Endothelial cell of umbilical vein (primary cell): ENCODE data around the gene CISD3. TPM values are rescaled to one million over a fixed set of nuclear protein-coding genes. Genes with fewer than 3 reads are reported as not detected.

Source experiments
- BruUV-seq: library from RNA; stranded (reverse); fragments of 400-500 nt; replicated peaks from 2 replicates; lab custom pipeline; 2021; lab: Mats Ljungman, UMichigan
- CTCF ChIA-PET: fragments of 300-600, 350-600 bp; sonication (Branson Sonifier 250); formaldehyde crosslinking; loops from one replicate; lab custom pipeline; 2021; ENCODE audit warnings: antibody characterized with exemption, inconsistent platforms; lab: Charles Lee
- POLR2A ChIA-PET: fragments of 300-600, 350-600 bp; sonication (Branson Sonifier 250); formaldehyde crosslinking; loops from one replicate; lab custom pipeline; 2021; ENCODE audit warnings: antibody characterized with exemption, inconsistent platforms; lab: Charles Lee
- DNase-seq: peaks from one replicate; pipeline ENCODE4 v3.0.0-alpha.2; 2011; ENCODE audit warnings: low read depth, low spot score
- FAIRE-seq: peaks from 2 replicates; lab custom pipeline; 2011; peaks lifted over from hg19 to GRCh38; lab: Jason Lieb, UNC
- H2AFZ ChIP-seq: 2 replicates; pipeline ENCODE4 v1.6.0; 2012; ENCODE audit warnings: low read depth, low read length, control low read depth, inconsistent platforms
- H3K27ac ChIP-seq: 2 replicates; pipeline ENCODE4 v1.5.1; 2011; ENCODE audit warnings: low read depth, mild to moderate bottlenecking, control low read depth, low read length, moderate library complexity; ENCODE audit not compliant: insufficient read depth
- H3K27me3 ChIP-seq, 2 experiments: 2 replicates each; pipeline versions ENCODE4 v1.6.0 to v1.6.1; 2011; ENCODE audit warnings: low read length in 2 of 2, mixed read lengths in 1 of 2; ENCODE audit not compliant: control insufficient read depth in 2 of 2, insufficient read depth in 2 of 2
- H3K36me3 ChIP-seq, 2 experiments: 2 replicates in 1 of 2; 3 replicates in 1 of 2; pipeline ENCODE4 v1.5.1; 2011; ENCODE audit warnings: low read length in 2 of 2, mild to moderate bottlenecking in 1 of 2, moderate library complexity in 1 of 2; ENCODE audit not compliant: control insufficient read depth in 2 of 2, insufficient read depth in 2 of 2; ENCODE audit errors: extremely low read depth in 1 of 2
- H3K4me1 ChIP-seq: 3 replicates; pipeline ENCODE4 v1.5.1; 2011; ENCODE audit warnings: mild to moderate bottlenecking, low read length; ENCODE audit not compliant: control insufficient read depth, insufficient read depth; ENCODE audit errors: extremely low read depth
- H3K4me2 ChIP-seq: 2 replicates; pipeline ENCODE4 v1.6.1; 2011; ENCODE audit warnings: low read length, control low read depth, mixed read lengths; ENCODE audit not compliant: insufficient read depth
- H3K4me3 ChIP-seq, 3 experiments: fragments of 200-600 bp in 1 of 3; sonication (generic), shearing (Covaris generic) in 1 of 3; replicated peaks in 1 of 3; 2 replicates each; pipeline ENCODE4 v1.5.1; 2011 to 2016; ENCODE audit warnings: control low read depth in 3 of 3, low read length in 3 of 3, mild to moderate bottlenecking in 2 of 3, inconsistent platforms in 1 of 3, low read depth in 1 of 3, moderate library complexity in 1 of 3; ENCODE audit not compliant: insufficient read depth in 1 of 3
- H3K79me2 ChIP-seq: 2 replicates; pipeline ENCODE4 v1.6.0; 2012; ENCODE audit warnings: low read length, inconsistent platforms; ENCODE audit not compliant: control insufficient read depth, insufficient read depth
- H3K9ac ChIP-seq: replicated peaks from 2 replicates; pipeline ENCODE3; 2011; ENCODE audit warnings: low read length, control low read depth; ENCODE audit not compliant: insufficient read depth; ENCODE audit errors: extremely low read depth
- H3K9me1 ChIP-seq: replicated peaks from 3 replicates; pipeline ENCODE4 v1.6.0; 2011; ENCODE audit warnings: mild to moderate bottlenecking, low read length; ENCODE audit not compliant: control insufficient read depth, insufficient read depth; ENCODE audit errors: extremely low read depth
- H3K9me3 ChIP-seq: replicated peaks from 2 replicates; pipeline ENCODE4 v1.5.1; 2012; ENCODE audit warnings: low read length, inconsistent platforms; ENCODE audit not compliant: control insufficient read depth, insufficient read depth
- H4K20me1 ChIP-seq: replicated peaks from 2 replicates; pipeline ENCODE3; 2011; ENCODE audit warnings: mild to moderate bottlenecking, low read length; ENCODE audit not compliant: control insufficient read depth, insufficient read depth; ENCODE audit errors: extremely low read depth
- CTCF ChIP-seq, 2 donors: IDR thresholded peaks; 1 replicate in 1 of 2; 2 replicates in 1 of 2; pipeline ENCODE4 v1.5.1; 2011; ENCODE audit warnings: low read length in 2 of 2, mild to moderate bottlenecking in 2 of 2, moderate library complexity in 2 of 2, control low read depth in 1 of 2, inconsistent platforms in 1 of 2, low read depth in 1 of 2; ENCODE audit not compliant: insufficient read depth in 1 of 2; ENCODE audit errors: extremely low read depth in 1 of 2
- EZH2 ChIP-seq: IDR thresholded peaks from 2 replicates; pipeline ENCODE4 v1.6.1; 2012; ENCODE audit warnings: borderline replicate concordance, low read depth, mild to moderate bottlenecking, moderate library complexity, low read length, inconsistent platforms; ENCODE audit not compliant: severe bottlenecking
- FOS ChIP-seq: IDR thresholded peaks from 2 replicates; pipeline ENCODE4 v1.6.1; 2011; ENCODE audit warnings: mild to moderate bottlenecking, low read length, moderate library complexity, borderline replicate concordance; ENCODE audit not compliant: insufficient read depth
- GATA2 ChIP-seq: IDR thresholded peaks from 2 replicates; pipeline ENCODE4 v1.7.0; 2011; ENCODE audit warnings: low read depth, mild to moderate bottlenecking, moderate library complexity, mixed read lengths, low read length; ENCODE audit not compliant: insufficient read length, insufficient read depth
- JUN ChIP-seq: IDR thresholded peaks from 2 replicates; pipeline ENCODE4 v1.6.1; 2011; ENCODE audit warnings: borderline replicate concordance, low read depth; ENCODE audit not compliant: insufficient read length, insufficient read depth
- MAX ChIP-seq: IDR thresholded peaks from 2 replicates; pipeline ENCODE4 v1.6.1; 2011; ENCODE audit not compliant: insufficient read depth, insufficient read length
- MYC ChIP-seq: IDR thresholded peaks from one replicate; pipeline ENCODE4 v1.6.1; 2011; ENCODE audit warnings: mild to moderate bottlenecking, low read depth, low read length
- POLR2A ChIP-seq: IDR thresholded peaks from 2 replicates; pipeline ENCODE4 v1.6.1; 2012; ENCODE audit warnings: low read depth, mild to moderate bottlenecking, control low read depth, low read length
- POLR2AphosphoS5 ChIP-seq: IDR thresholded peaks from 2 replicates; pipeline ENCODE4 v1.6.1; 2012; ENCODE audit warnings: low read depth, mild to moderate bottlenecking, control low read depth, low read length, moderate library complexity; ENCODE audit not compliant: insufficient read depth
- dilution Hi-C: fragments of 300-500 bp; cut with MboI; formaldehyde crosslinking; loops from one replicate; pipeline ENCODE4 v1.15.0; 2019; ENCODE audit warnings: low sequenced_read_pairs; ENCODE audit not compliant: extremely low pct_ligation_motif_present
- intact Hi-C: fragments of 100-400 bp; cut with micrococcal nuclease; formaldehyde crosslinking; loops from one replicate; pipeline ENCODE4 v1.10.0; 2022
- polyA plus RNA-seq, 4 experiments: library from polyadenylated mRNA; depleted of rRNA in 3 of 4; stranded (reverse) in 3 of 4; unstranded in 1 of 4; fragments of >200 nt; gene quantifications; 2 replicates each; pipeline versions ENCODE4 v1.2.1 to v1.2.3, GENCODE V29; 2011 to 2012; ENCODE audit warnings: missing spikeins in 1 of 4
- total RNA-seq: library from RNA; stranded (reverse); gene quantifications from 2 replicates; pipeline ENCODE4 v1.2.3, GENCODE V29; 2021

Gene CISD3
- total and polyA plus RNA-seq, 2 donors (not counting 3 experiments of a cell fraction or from before 2014, with no cell fraction given), result 8.7 to 23.7 TPM

DNA sequence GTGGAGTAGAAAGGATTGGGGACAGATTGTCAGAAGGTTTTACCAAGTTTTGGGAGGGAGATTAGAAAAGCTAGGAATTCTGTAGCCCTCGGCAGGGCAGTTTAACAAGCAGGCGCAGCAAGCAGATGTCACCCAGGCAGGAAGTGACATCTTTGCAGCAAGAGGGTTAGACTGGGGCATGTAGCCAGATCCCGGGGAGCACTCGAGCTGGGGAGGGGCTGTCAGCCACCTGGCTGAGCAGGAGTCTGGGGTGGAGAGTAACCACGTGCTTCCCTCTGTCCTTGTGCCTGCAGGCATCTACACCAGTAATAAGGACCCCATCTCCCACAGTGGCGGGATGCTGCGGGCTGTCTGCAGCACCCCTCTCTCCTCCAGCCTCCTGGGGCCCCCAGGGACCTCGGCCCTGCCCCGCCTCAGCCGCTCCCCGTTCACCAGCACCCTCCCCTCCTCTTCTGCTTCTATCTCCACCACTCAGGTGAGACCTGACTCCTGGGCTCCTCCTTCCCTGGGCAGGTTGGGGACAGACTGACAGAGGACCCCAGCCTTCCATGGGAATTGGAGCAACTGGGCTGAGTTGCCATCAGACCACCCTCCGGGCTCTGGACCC, 12.9 kb upstream of the CISD3 start:
- no peaks in the 10 kb centered on the region for H3K4me1 ChIP-seq
- dilution Hi-C loops, result no loop called here
- H3K4me3 ChIP-seq, result no peak overlapping the region
- no peaks in the 10 kb centered on the region for H3K79me2 ChIP-seq
- no peaks in the 10 kb centered on the region for H3K9me1 ChIP-seq
- FAIRE-seq (no peak), DNase-seq (no peak)
- H3K9me3 ChIP-seq, result no peaks in the 10 kb centered on the region
- H2AFZ ChIP-seq, result no peak overlapping the region
- CTCF ChIA-PET, result interaction anchor here (2.4 kb wide), 1 partner anchor 11 kb away, joined by 16 read pairs; the partner anchor contains the start of gene MLLT6
- BruUV-seq, result no TSS peak
- H3K4me2 ChIP-seq, result no peak overlapping the region
- peaks cover 5 to 43% of the 10 kb centered on the region in 2 experiments for H3K36me3 ChIP-seq
- H3K27me3 ChIP-seq, result no peaks in the 10 kb centered on the region
- H3K27ac ChIP-seq, result no peak overlapping the region
- no peak for TF ChIP-seq MAX
- no peak for TF ChIP-seq JUN
- no peak for TF ChIP-seq GATA2
- TF ChIP-seq FOS, result no peak
- no peak for TF ChIP-seq POLR2AphosphoS5
- no peak for TF ChIP-seq EZH2
- no peak for TF ChIP-seq CTCF (IDR thresholded peaks at IDR 0.05; ENCODE audit: extremely low read depth in 1 of 2, insufficient read depth in 1 of 2, low read depth in 1 of 2, low read length in 2 of 2)
- no peak for TF ChIP-seq POLR2A
- TF ChIP-seq MYC, result no peak
- H4K20me1 ChIP-seq, result no peaks in the 10 kb centered on the region
- POLR2A ChIA-PET, result no interaction called here
- H3K9ac ChIP-seq, result no peak overlapping the region
- intact Hi-C loops, result no loop called here
